GM23248 (cell line): Measurements from ENCODE around the gene CRCP.

Experiments used
- EZH2 ChIP-seq: fragments of 200-600 bp; sonication (generic); IDR thresholded peaks from 2 replicates; pipeline ENCODE4 v1.6.1; 2018; ENCODE audit warnings: antibody characterized with exemption, mild to moderate bottlenecking; ENCODE audit not compliant: insufficient read depth, poor library complexity, severe bottlenecking
- EZH2phosphoT487 ChIP-seq: fragments of 200-600 bp; sonication (generic); IDR thresholded peaks from 2 replicates; pipeline ENCODE4 v1.6.1; 2018; ENCODE audit warnings: antibody characterized with exemption, moderate library complexity, mild to moderate bottlenecking, low read depth; ENCODE audit not compliant: insufficient read depth

DNA sequence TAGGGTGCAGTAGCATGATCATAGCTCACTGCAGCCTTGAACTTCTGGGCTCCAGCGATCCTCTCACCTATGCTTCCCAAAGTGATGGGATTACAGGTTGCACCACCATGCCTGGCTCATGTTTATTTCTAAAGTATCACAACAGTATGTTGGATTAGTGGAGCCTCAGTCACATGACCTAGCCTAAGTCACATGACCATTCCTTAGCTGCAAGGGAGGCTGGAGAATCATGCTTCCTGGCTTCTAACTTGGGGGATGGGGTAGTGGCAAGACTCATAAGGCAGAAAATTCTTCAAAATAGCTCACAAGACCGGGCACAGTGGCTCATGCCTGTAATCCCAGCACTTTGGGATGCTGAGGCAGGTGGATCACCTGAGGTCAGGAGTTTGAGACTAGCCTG, 63.6 kb downstream of the CRCP start:
- no peak for TF ChIP-seq EZH2phosphoT487
- TF ChIP-seq EZH2: no peak
